Keratinocyte (primary cell): Measurements from ENCODE around the gene RAD23A. TPM values are rescaled to one million over a fixed set of nuclear protein-coding genes. Genes with fewer than 3 reads are reported as not detected.

Source experiments
- DNase-seq: peaks from one replicate; pipeline ENCODE4 v3.0.0-alpha.2; 2011; ENCODE audit warnings: low read depth, missing footprints, low spot score
- FAIRE-seq: peaks from 2 replicates; lab custom pipeline; 2011; peaks lifted over from hg19 to GRCh38; lab: Jason Lieb, UNC
- H2AFZ ChIP-seq: 2 replicates; pipeline ENCODE4 v1.6.0; 2012; ENCODE audit warnings: low read length, control low read depth, inconsistent platforms; ENCODE audit not compliant: control insufficient read depth
- H3K27ac ChIP-seq: 2 replicates; pipeline ENCODE4 v1.5.1; 2011; ENCODE audit warnings: low read length; ENCODE audit not compliant: control insufficient read depth, insufficient read depth
- H3K27me3 ChIP-seq: 3 replicates; pipeline ENCODE4 v1.6.0; 2011; ENCODE audit warnings: low read length; ENCODE audit not compliant: control insufficient read depth, insufficient read depth; ENCODE audit errors: extremely low read depth
- H3K36me3 ChIP-seq, 2 experiments: 2 replicates in 1 of 2; 3 replicates in 1 of 2; pipeline ENCODE4 v1.5.1; 2011; ENCODE audit warnings: low read length in 2 of 2, mild to moderate bottlenecking in 1 of 2; ENCODE audit not compliant: control insufficient read depth in 2 of 2, insufficient read depth in 2 of 2; ENCODE audit errors: extremely low read depth in 1 of 2
- H3K4me1 ChIP-seq: 3 replicates; pipeline ENCODE4 v1.5.1; 2011; ENCODE audit warnings: low read length; ENCODE audit not compliant: control insufficient read depth, insufficient read depth; ENCODE audit errors: extremely low read depth
- H3K4me2 ChIP-seq: 3 replicates; pipeline ENCODE4 v1.6.0; 2011; ENCODE audit warnings: low read depth, low read length; ENCODE audit not compliant: control insufficient read depth, insufficient read depth; ENCODE audit errors: extremely low read depth
- H3K4me3 ChIP-seq, 3 experiments: fragments of 200-600 bp in 1 of 3; sonication (generic) in 1 of 3; 2 replicates in 2 of 3; 3 replicates in 1 of 3; pipeline ENCODE4 v1.5.1; 2011 to 2016; ENCODE audit warnings: low read length in 3 of 3, mild to moderate bottlenecking in 3 of 3, control low read depth in 2 of 3, inconsistent platforms in 1 of 3, low read depth in 1 of 3, mixed read lengths in 1 of 3, mixed run types in 1 of 3, moderate library complexity in 1 of 3; ENCODE audit not compliant: control insufficient read depth in 2 of 3, insufficient read depth in 2 of 3; ENCODE audit errors: extremely low read depth in 1 of 3
- H3K79me2 ChIP-seq: 2 replicates; pipeline ENCODE4 v1.6.0; 2012; ENCODE audit warnings: low read length; ENCODE audit not compliant: control insufficient read depth, insufficient read depth
- H3K9ac ChIP-seq: 3 replicates; pipeline ENCODE4 v1.6.0; 2011; ENCODE audit warnings: low read length; ENCODE audit not compliant: control insufficient read depth, insufficient read depth; ENCODE audit errors: extremely low read depth
- H3K9me1 ChIP-seq: 3 replicates; pipeline ENCODE4 v1.6.0; 2011; ENCODE audit warnings: low read length; ENCODE audit not compliant: control insufficient read depth, insufficient read depth; ENCODE audit errors: extremely low read depth
- H3K9me3 ChIP-seq: 2 replicates; pipeline ENCODE4 v1.5.1; 2012; ENCODE audit warnings: low read depth, low read length; ENCODE audit not compliant: control insufficient read depth
- H4K20me1 ChIP-seq: 3 replicates; pipeline ENCODE4 v1.6.0; 2011; ENCODE audit warnings: low read length; ENCODE audit not compliant: control insufficient read depth, insufficient read depth; ENCODE audit errors: extremely low read depth
- CTCF ChIP-seq, 3 experiments: IDR thresholded peaks in 1 of 3; conservative IDR thresholded peaks in 1 of 3; optimal IDR thresholded peaks in 1 of 3; 2 replicates in 2 of 3; 3 replicates in 1 of 3; pipeline versions ENCODE3 to v1.5.1; 2011; ENCODE audit warnings: low read length in 3 of 3, mild to moderate bottlenecking in 3 of 3, moderate library complexity in 2 of 3, control low read depth in 1 of 3, inconsistent platforms in 1 of 3; ENCODE audit not compliant: insufficient read depth in 2 of 3; ENCODE audit errors: extremely low read depth in 1 of 3
- EZH2 ChIP-seq: IDR thresholded peaks from one replicate; pipeline ENCODE4 v1.6.1; 2012; ENCODE audit warnings: inconsistent platforms, mild to moderate bottlenecking, low read length, moderate library complexity
- dilution Hi-C: fragments of 300-500 bp; cut with MboI; formaldehyde crosslinking; loops from one replicate; pipeline ENCODE4 v1.7.0; 2020; ENCODE audit warnings: low sequenced_read_pairs; ENCODE audit not compliant: extremely low pct_ligation_motif_present
- polyA plus RNA-seq, 5 experiments: library from polyadenylated mRNA; depleted of rRNA in 3 of 5; stranded (reverse) in 3 of 5; stranded (forward) in 1 of 5; unstranded in 1 of 5; fragments of >200 nt; gene quantifications; 1 replicate in 1 of 5; 2 replicates in 3 of 5; 3 replicates in 1 of 5; pipeline versions ENCODE4 v1.2.1 to v1.2.3, GENCODE V29; 2011 to 2012; ENCODE audit warnings: missing spikeins in 2 of 5, low read depth in 1 of 5, low replicate concordance in 1 of 5

Gene RAD23A
- polyA plus RNA-seq, 1 donor (not counting 4 experiments of a cell fraction or from before 2014, with no cell fraction given), result 23.7 TPM

- peaks cover 6% of the 10 kb centered on the region for H3K4me1 ChIP-seq
- peaks cover 36% of the 10 kb centered on the region for H3K79me2 ChIP-seq
- H3K4me3 ChIP-seq, result no peak overlapping the region
- peaks cover 3% of the 10 kb centered on the region for H4K20me1 ChIP-seq
- H2AFZ ChIP-seq, result no peak overlapping the region
- no peaks in the 10 kb centered on the region for H3K9me1 ChIP-seq
- H3K27ac ChIP-seq, result no peak overlapping the region
- no peak for FAIRE-seq
- peaks cover 34 to 36% of the 10 kb centered on the region in 2 experiments for H3K36me3 ChIP-seq
- no peak overlapping the region for H3K9ac ChIP-seq
- DNase-seq, result no peak
- peak in 1 of 3 experiments; percentile 1 for TF ChIP-seq CTCF (optimal IDR thresholded peaks at IDR 0.05 in 1 of 3, IDR thresholded peaks at IDR 0.05 in 1 of 3, conservative IDR thresholded peaks at IDR 0.05 in 1 of 3; ENCODE audit: extremely low read depth in 1 of 3, insufficient read depth in 2 of 3, low read length in 3 of 3)
- no peak for TF ChIP-seq EZH2
- H3K27me3 ChIP-seq, result no peaks in the 10 kb centered on the region
- no peak overlapping the region for H3K4me2 ChIP-seq
- H3K9me3 ChIP-seq, result no peaks in the 10 kb centered on the region
- dilution Hi-C loops, result no loop called here
Measured at GRCh38 chr19:12930002-12930645, 15.5 kb upstream of the RAD23A start.

- DNase-seq, result no peak
- peak overlapping the region; percentile 97 for H3K4me2 ChIP-seq
- peaks cover 36% of the 10 kb centered on the region for H3K79me2 ChIP-seq
- peak overlapping the region; percentile 80 to 98 (median 82) for H3K4me3 ChIP-seq
- H3K36me3 ChIP-seq, result peaks cover 25 to 27% of the 10 kb centered on the region in 2 experiments
- H3K27me3 ChIP-seq, result no peaks in the 10 kb centered on the region
- peak overlapping the region; percentile 92 for H3K9ac ChIP-seq
- peak overlapping the region; percentile 83 for H2AFZ ChIP-seq
- no peak for TF ChIP-seq EZH2
- TF ChIP-seq CTCF (optimal IDR thresholded peaks at IDR 0.05 in 1 of 3, IDR thresholded peaks at IDR 0.05 in 1 of 3, conservative IDR thresholded peaks at IDR 0.05 in 1 of 3; ENCODE audit: extremely low read depth in 1 of 3, insufficient read depth in 2 of 3, low read length in 3 of 3), result no peak
- FAIRE-seq, result no peak
- no peaks in the 10 kb centered on the region for H3K9me1 ChIP-seq
- peaks cover 10% of the 10 kb centered on the region for H3K4me1 ChIP-seq
- no peaks in the 10 kb centered on the region for H4K20me1 ChIP-seq
- peak overlapping the region; percentile 75 for H3K27ac ChIP-seq
- no peaks in the 10 kb centered on the region for H3K9me3 ChIP-seq
- dilution Hi-C loops, result no loop called here
Measured at GRCh38 chr19:12932392-12933286, 13.0 kb upstream of the RAD23A start.
